ENCODE data around the gene SLC38A1.

GRCh38 chr12:46218322-46219095 is 50.3 kb downstream of the SLC38A1 start:
- TF ChIP-seq EP300 (IDR thresholded peaks at IDR 0.05) (no peak), USF2 (IDR thresholded peaks at IDR 0.05) (no peak), HMGXB4 (CRISPR knock-in tag; IDR thresholded peaks at IDR 0.05; ENCODE audit: borderline replicate concordance) (no peak), MAFK (IDR thresholded peaks at IDR 0.05; ENCODE audit: partially characterized antibody) (no peak), EHMT2 (IDR thresholded peaks at IDR 0.05; ENCODE audit: low read depth) (no peak), POLR2A (IDR thresholded peaks at IDR 0.05; ENCODE audit: low read length) (no peak), RAD21 (conservative IDR thresholded peaks at IDR 0.05 in 1 of 2, IDR thresholded peaks at IDR 0.05 in 1 of 2) (no peak), ZNF302 (CRISPR knock-in tag; IDR thresholded peaks at IDR 0.05) (no peak), CHD2 (IDR thresholded peaks at IDR 0.05; ENCODE audit: low read length, partially characterized antibody) (no peak), SREBF2 (IDR thresholded peaks at IDR 0.05) (no peak)
- TF ChIP-seq, protein P1, sequence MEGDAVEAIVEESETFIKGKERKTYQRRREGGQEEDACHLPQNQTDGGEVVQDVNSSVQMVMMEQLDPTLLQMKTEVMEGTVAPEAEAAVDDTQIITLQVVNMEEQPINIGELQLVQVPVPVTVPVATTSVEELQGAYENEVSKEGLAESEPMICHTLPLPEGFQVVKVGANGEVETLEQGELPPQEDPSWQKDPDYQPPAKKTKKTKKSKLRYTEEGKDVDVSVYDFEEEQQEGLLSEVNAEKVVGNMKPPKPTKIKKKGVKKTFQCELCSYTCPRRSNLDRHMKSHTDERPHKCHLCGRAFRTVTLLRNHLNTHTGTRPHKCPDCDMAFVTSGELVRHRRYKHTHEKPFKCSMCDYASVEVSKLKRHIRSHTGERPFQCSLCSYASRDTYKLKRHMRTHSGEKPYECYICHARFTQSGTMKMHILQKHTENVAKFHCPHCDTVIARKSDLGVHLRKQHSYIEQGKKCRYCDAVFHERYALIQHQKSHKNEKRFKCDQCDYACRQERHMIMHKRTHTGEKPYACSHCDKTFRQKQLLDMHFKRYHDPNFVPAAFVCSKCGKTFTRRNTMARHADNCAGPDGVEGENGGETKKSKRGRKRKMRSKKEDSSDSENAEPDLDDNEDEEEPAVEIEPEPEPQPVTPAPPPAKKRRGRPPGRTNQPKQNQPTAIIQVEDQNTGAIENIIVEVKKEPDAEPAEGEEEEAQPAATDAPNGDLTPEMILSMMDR (IDR thresholded peaks at IDR 0.05) = no peak
- TF ChIP-seq, protein P2, sequence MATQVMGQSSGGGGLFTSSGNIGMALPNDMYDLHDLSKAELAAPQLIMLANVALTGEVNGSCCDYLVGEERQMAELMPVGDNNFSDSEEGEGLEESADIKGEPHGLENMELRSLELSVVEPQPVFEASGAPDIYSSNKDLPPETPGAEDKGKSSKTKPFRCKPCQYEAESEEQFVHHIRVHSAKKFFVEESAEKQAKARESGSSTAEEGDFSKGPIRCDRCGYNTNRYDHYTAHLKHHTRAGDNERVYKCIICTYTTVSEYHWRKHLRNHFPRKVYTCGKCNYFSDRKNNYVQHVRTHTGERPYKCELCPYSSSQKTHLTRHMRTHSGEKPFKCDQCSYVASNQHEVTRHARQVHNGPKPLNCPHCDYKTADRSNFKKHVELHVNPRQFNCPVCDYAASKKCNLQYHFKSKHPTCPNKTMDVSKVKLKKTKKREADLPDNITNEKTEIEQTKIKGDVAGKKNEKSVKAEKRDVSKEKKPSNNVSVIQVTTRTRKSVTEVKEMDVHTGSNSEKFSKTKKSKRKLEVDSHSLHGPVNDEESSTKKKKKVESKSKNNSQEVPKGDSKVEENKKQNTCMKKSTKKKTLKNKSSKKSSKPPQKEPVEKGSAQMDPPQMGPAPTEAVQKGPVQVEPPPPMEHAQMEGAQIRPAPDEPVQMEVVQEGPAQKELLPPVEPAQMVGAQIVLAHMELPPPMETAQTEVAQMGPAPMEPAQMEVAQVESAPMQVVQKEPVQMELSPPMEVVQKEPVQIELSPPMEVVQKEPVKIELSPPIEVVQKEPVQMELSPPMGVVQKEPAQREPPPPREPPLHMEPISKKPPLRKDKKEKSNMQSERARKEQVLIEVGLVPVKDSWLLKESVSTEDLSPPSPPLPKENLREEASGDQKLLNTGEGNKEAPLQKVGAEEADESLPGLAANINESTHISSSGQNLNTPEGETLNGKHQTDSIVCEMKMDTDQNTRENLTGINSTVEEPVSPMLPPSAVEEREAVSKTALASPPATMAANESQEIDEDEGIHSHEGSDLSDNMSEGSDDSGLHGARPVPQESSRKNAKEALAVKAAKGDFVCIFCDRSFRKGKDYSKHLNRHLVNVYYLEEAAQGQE (IDR thresholded peaks at IDR 0.05) = no peak
